ENCODE results near the gene AMHR2.

- no peak for TF ChIP-seq CTCF (IDR thresholded peaks at IDR 0.05; ENCODE audit: borderline replicate concordance, extremely low read depth, low read length, poor library complexity, severe bottlenecking)
- no peak for TF ChIP-seq EZH2 (IDR thresholded peaks at IDR 0.05; ENCODE audit: borderline replicate concordance, low read depth, low read length, severe bottlenecking)
Observed at GRCh38 chr12:53380794-53381730, 42.6 kb upstream of the AMHR2 start.
